GM12878 (cell line): ENCODE data around the gene VAV2. TPM values are rescaled to one million over a fixed set of nuclear protein-coding genes. Genes with fewer than 3 reads are reported as not detected.

Source experiments
- ATAC-seq: fragments of 200-7000 bp; cut with Tn5 transposase; 3 replicates; pipeline ENCODE4 v1.9.1; 2020; ENCODE audit warnings: mild to moderate bottlenecking, moderate library complexity
- BruUV-seq: library from RNA; stranded (reverse); fragments of 400-500 nt; replicated peaks from 2 replicates; lab custom pipeline; 2021; lab: Mats Ljungman, UMichigan
- CTCF ChIA-PET: fragments of 300-600 bp; sonication (Branson Sonifier 250); formaldehyde crosslinking; extraction: SDS; loops from one replicate; lab custom pipeline; 2021; ENCODE audit warnings: inconsistent platforms; lab: Yijun Ruan, JAX
- POLR2A ChIA-PET: fragments of 350-600 bp; formaldehyde crosslinking; extraction: SDS; loops from one replicate; lab custom pipeline; 2021; ENCODE audit warnings: inconsistent platforms; lab: Charles Lee
- RAD21 ChIA-PET: fragments of 300-600 bp; sonication (Branson Sonifier 250); formaldehyde crosslinking; loops from one replicate; lab custom pipeline; 2023; ENCODE audit warnings: antibody characterized with exemption; ENCODE audit not compliant: unreplicated experiment; lab: Charles Lee
- SMC1A ChIA-PET: fragments of 300-600 bp; sonication (Branson Sonifier 250); formaldehyde crosslinking; loops from one replicate; lab custom pipeline; 2023; ENCODE audit not compliant: unreplicated experiment, uncharacterized antibody; lab: Charles Lee
- DNase-seq: peaks from one replicate; pipeline ENCODE4 v3.0.0-alpha.2; 2011; ENCODE audit warnings: low read depth, low spot score
- FAIRE-seq: peaks from 3 replicates; lab custom pipeline; 2011; peaks lifted over from hg19 to GRCh38; lab: Jason Lieb, UNC
- H2AFZ ChIP-seq: 2 replicates; pipeline ENCODE4 v1.6.0; 2011; ENCODE audit warnings: low read depth, low read length, control low read depth; ENCODE audit not compliant: control insufficient read depth
- H3K27ac ChIP-seq: 2 replicates; pipeline ENCODE4 v1.5.1; 2011; ENCODE audit warnings: control low read depth; ENCODE audit not compliant: control insufficient read depth, insufficient read depth
- H3K27me3 ChIP-seq, 2 experiments: replicated peaks in 1 of 2; 2 replicates each; pipeline versions ENCODE4 v1.6.0 to v1.6.1; 2011; ENCODE audit warnings: low read length in 1 of 2; ENCODE audit not compliant: control insufficient read depth in 2 of 2, insufficient read depth in 2 of 2
- H3K36me3 ChIP-seq, 2 experiments: 2 replicates each; pipeline ENCODE4 v1.5.1; 2011; ENCODE audit warnings: low read length in 1 of 2; ENCODE audit not compliant: control insufficient read depth in 2 of 2, insufficient read depth in 2 of 2
- H3K4me1 ChIP-seq: 2 replicates; pipeline ENCODE4 v1.6.1; 2011; ENCODE audit warnings: mild to moderate bottlenecking, low read length, moderate library complexity, mixed read lengths; ENCODE audit not compliant: control insufficient read depth, insufficient read depth
- H3K4me2 ChIP-seq: 2 replicates; pipeline ENCODE4 v1.6.0; 2011; ENCODE audit warnings: control low read depth; ENCODE audit not compliant: control insufficient read depth, insufficient read depth
- H3K4me3 ChIP-seq: fragments of 200-600 bp; sonication (generic); 2 replicates; pipeline ENCODE4 v1.5.1; 2016
- H3K79me2 ChIP-seq: 2 replicates; pipeline ENCODE4 v1.6.0; 2011; ENCODE audit warnings: low read length; ENCODE audit not compliant: control insufficient read depth, insufficient read depth
- H3K9ac ChIP-seq: 2 replicates; pipeline ENCODE4 v1.8.0; 2011; ENCODE audit warnings: low read length, control low read depth, mixed read lengths; ENCODE audit not compliant: control insufficient read depth, insufficient read depth
- H3K9me3 ChIP-seq: replicated peaks from 3 replicates; pipeline ENCODE4 v1.5.1; 2011; ENCODE audit warnings: mild to moderate bottlenecking, low read length; ENCODE audit not compliant: control insufficient read depth, insufficient read depth
- H4K20me1 ChIP-seq: 2 replicates; pipeline ENCODE4 v1.6.0; 2011; ENCODE audit not compliant: control insufficient read depth, insufficient read depth
- CBFB ChIP-seq: IDR thresholded peaks from 2 replicates; pipeline ENCODE4 v1.6.1; 2016; ENCODE audit warnings: antibody characterized with exemption, low read depth
- MTA3 ChIP-seq: IDR thresholded peaks from 2 replicates; pipeline ENCODE4 v1.6.1; 2012; ENCODE audit warnings: low read length, inconsistent platforms, borderline replicate concordance
- SIN3A ChIP-seq: IDR thresholded peaks from 2 replicates; pipeline ENCODE4 v1.6.1; 2012; ENCODE audit warnings: low read depth, low read length, improper control_type of control experiment
- SREBF2 ChIP-seq: IDR thresholded peaks from 2 replicates; pipeline ENCODE4 v1.6.1; 2012; ENCODE audit warnings: mild to moderate bottlenecking, low read length
- ZBTB33 ChIP-seq: fragments of 450-650 bp; IDR thresholded peaks from 2 replicates; pipeline ENCODE4 v1.6.1; 2017; ENCODE audit warnings: mild to moderate bottlenecking
- ZNF274 ChIP-seq: IDR thresholded peaks from one replicate; pipeline ENCODE4 v1.8.0; 2011; ENCODE audit not compliant: insufficient read length, insufficient read depth
- ZZZ3 ChIP-seq: IDR thresholded peaks from 2 replicates; pipeline ENCODE4 v1.6.1; 2011; ENCODE audit warnings: low read depth; ENCODE audit not compliant: control insufficient read depth, insufficient read length
- WGBS: methylation state at CpG from one replicate; pipeline ENCODE4 v1.1.6; 2016; ENCODE audit warnings: low lambda C conversion rate; ENCODE audit not compliant: insufficient replicate concordance, insufficient coverage; ENCODE audit errors: missing lambda C conversion rate; 5-methylcytosine and 5-hydroxymethylcytosine counted together
- in situ Hi-C: fragments of 300-500 bp; cut with MboI; formaldehyde crosslinking; loops from 9 replicates; pipeline ENCODE4 v1.14.3; 2018; ENCODE audit warnings: mixed read lengths
- intact Hi-C: fragments of 100-400 bp; cut with micrococcal nuclease; formaldehyde crosslinking; loops from one replicate; pipeline ENCODE4 v1.14.2; 2022; ENCODE audit not compliant: unreplicated experiment
- polyA plus RNA-seq, 11 experiments: library from polyadenylated mRNA; depleted of rRNA in 4 of 11; unstranded in 6 of 11; stranded (reverse) in 5 of 11; fragments of >200 nt; fragmentation: Nextera tagmentation in 4 of 11; fragmentation: Illumina TruSeq in 1 of 11; extraction: Ambion mirVana in 4 of 11; extraction: Trizol in 1 of 11; gene quantifications; 1 replicate in 1 of 11; 2 replicates in 10 of 11; pipeline versions ENCODE4 v1.2.1 to v1.2.3, GENCODE V29; 2011 to 2016; ENCODE audit warnings: inconsistent platforms in 2 of 11, missing spikeins in 2 of 11, low read depth in 1 of 11
- total RNA-seq, 4 experiments: library from RNA; depleted of rRNA in 3 of 4; stranded (reverse); fragments of >200 nt in 3 of 4; fragmentation: Illumina TruSeq in 1 of 4; extraction: Trizol in 1 of 4; gene quantifications; 2 replicates each; pipeline versions ENCODE4 v1.2.1 to v1.2.3, GENCODE V29; 2013 to 2021

The VAV2 gene
- total and polyA plus RNA-seq, 10 of the 15 experiments (the other 5 are each of a cell fraction or from before 2014, with no cell fraction given) = 0.13 to 43.9 (median 16.9) TPM

- Histone ChIP-seq H3K9me3 (no peaks in the 10 kb centered on the region), H4K20me1 (no peaks in the 10 kb centered on the region), H3K27ac (no peak overlapping the region), H3K36me3 (no peaks in the 10 kb centered on the region), H3K79me2 (no peaks in the 10 kb centered on the region), H3K27me3 (peaks cover 0 to under 1% of the 10 kb centered on the region in 2 experiments; a peak in 1 of 4 replicates), H3K9ac (no peak overlapping the region), H3K4me2 (no peak overlapping the region), H2AFZ (no peak overlapping the region), H3K4me1 (no peaks in the 10 kb centered on the region)
- FAIRE-seq (no peak), ATAC-seq (no peak), DNase-seq (no peak)
- CTCF ChIA-PET = interaction anchor here (1.0 to 1.7 kb wide), 3 partner anchors 8 to 243 kb away, joined by 4 to 9 read pairs (median 5); no protein-coding TSS in a partner anchor
- RAD21 ChIA-PET = no interaction called here
- 36% methylated on average over 9 of the region's 9 CpGs for WGBS
- intact Hi-C loops = no loop called here
- no TSS peak for BruUV-seq
- TF ChIP-seq SIN3A (no peak), CBFB (no peak), MTA3 (no peak), ZZZ3 (no peak), ZNF274 (no peak), ZBTB33 (no peak), SREBF2 (no peak)
- TF ChIP-seq, all 136 proteins: peak for 0
- ChIA-PET POLR2A (no interaction called here), SMC1A (no interaction called here)
- H3K4me3 ChIP-seq = no peak overlapping the region
- in situ Hi-C loops = no loop called here
These were observed 241.0 kb downstream of the VAV2 start for GRCh38 chr9:133750982-133751649.
